Trophoblast cell (in vitro differentiated cells and primary cell): ENCODE data around the gene WDR45B.
"Not testable (repeated sequence)": the region's sequence is repeated elsewhere in the genome, so short reads cannot be mapped to it uniquely, and the experiment has no call there.

Experiments
- DNase-seq, 2 donors: peaks; one replicate each; pipeline ENCODE4 v3.0.0-alpha.2; 2016
- H2AFZ ChIP-seq: 2 replicates; pipeline ENCODE4 v1.6.1; 2013; ENCODE audit warnings: low read length, moderate library complexity, mild to moderate bottlenecking; ENCODE audit not compliant: insufficient read depth, poor library complexity
- H2AK5ac ChIP-seq: 2 replicates; pipeline ENCODE4 v1.6.1; 2013; ENCODE audit warnings: mild to moderate bottlenecking, low read length
- H2BK120ac ChIP-seq: 2 replicates; pipeline ENCODE4 v1.6.1; 2013; ENCODE audit warnings: low read length, mild to moderate bottlenecking, moderate library complexity; ENCODE audit not compliant: insufficient read depth, poor library complexity
- H2BK12ac ChIP-seq: 2 replicates; pipeline ENCODE4 v1.6.1; 2013; ENCODE audit warnings: mild to moderate bottlenecking, low read length, moderate library complexity
- H2BK5ac ChIP-seq: 2 replicates; pipeline ENCODE4 v1.6.1; 2013; ENCODE audit warnings: low read length, low read depth, moderate library complexity, mild to moderate bottlenecking; ENCODE audit not compliant: poor library complexity
- H3K14ac ChIP-seq: 2 replicates; pipeline ENCODE4 v1.6.1; 2013; ENCODE audit warnings: mild to moderate bottlenecking, low read length
- H3K18ac ChIP-seq: 2 replicates; pipeline ENCODE4 v1.6.1; 2013; ENCODE audit warnings: mild to moderate bottlenecking, low read length
- H3K23ac ChIP-seq: 2 replicates; pipeline ENCODE4 v1.6.1; 2013; ENCODE audit warnings: low read length
- H3K27ac ChIP-seq: 2 replicates; pipeline ENCODE4 v1.5.1; 2013; ENCODE audit warnings: low read depth, mild to moderate bottlenecking, inconsistent platforms, low read length, moderate library complexity
- H3K27me3 ChIP-seq: 2 replicates; pipeline ENCODE4 v1.6.1; 2013; ENCODE audit warnings: inconsistent platforms, mild to moderate bottlenecking, low read length, moderate library complexity; ENCODE audit not compliant: insufficient read depth
- H3K36me3 ChIP-seq, 2 experiments: 1 replicate in 1 of 2; 2 replicates in 1 of 2; pipeline ENCODE4 v1.6.1; 2013; ENCODE audit warnings: low read length in 2 of 2, mild to moderate bottlenecking in 2 of 2, moderate library complexity in 1 of 2; ENCODE audit not compliant: insufficient read depth in 2 of 2, control insufficient read depth in 1 of 2
- H3K4ac ChIP-seq: 2 replicates; pipeline ENCODE4 v1.6.1; 2013; ENCODE audit warnings: low read depth, mild to moderate bottlenecking, low read length, moderate library complexity
- H3K4me1 ChIP-seq, 2 experiments: 1 replicate in 1 of 2; 2 replicates in 1 of 2; pipeline ENCODE4 v1.6.1; 2013; ENCODE audit warnings: low read length in 2 of 2, mild to moderate bottlenecking in 2 of 2, moderate library complexity in 1 of 2; ENCODE audit not compliant: insufficient read depth in 2 of 2, control insufficient read depth in 1 of 2
- H3K4me2 ChIP-seq: 2 replicates; pipeline ENCODE4 v1.6.1; 2013; ENCODE audit warnings: inconsistent platforms, mild to moderate bottlenecking, low read length, moderate library complexity
- H3K4me3 ChIP-seq: 2 replicates; pipeline ENCODE4 v1.5.1; 2013; ENCODE audit warnings: mild to moderate bottlenecking, low read depth, low read length, inconsistent platforms
- H3K79me1 ChIP-seq: one replicate; pipeline ENCODE4 v1.6.1; 2013; ENCODE audit warnings: low read length
- H3K79me2 ChIP-seq: 2 replicates; pipeline ENCODE4 v1.6.1; 2013; ENCODE audit warnings: low read length, mild to moderate bottlenecking; ENCODE audit not compliant: control insufficient read depth, insufficient read depth, poor library complexity
- H3K9ac ChIP-seq: 2 replicates; pipeline ENCODE4 v1.6.1; 2013; ENCODE audit warnings: mild to moderate bottlenecking, low read length
- H3K9me3 ChIP-seq: 2 replicates; pipeline ENCODE4 v1.6.1; 2013; ENCODE audit warnings: low read depth, mild to moderate bottlenecking, control low read depth, inconsistent platforms, low read length; ENCODE audit not compliant: insufficient read depth
- H4K12ac ChIP-seq: 2 replicates; pipeline ENCODE4 v1.6.1; 2013; ENCODE audit warnings: low read depth, mild to moderate bottlenecking, low read length, moderate library complexity
- H4K8ac ChIP-seq: 2 replicates; pipeline ENCODE4 v1.6.1; 2013; ENCODE audit warnings: low read depth, mild to moderate bottlenecking, low read length, moderate library complexity
- H4K91ac ChIP-seq: one replicate; pipeline ENCODE4 v1.6.1; 2013; ENCODE audit warnings: low read depth, mild to moderate bottlenecking, low read length, moderate library complexity
- WGBS: extraction: QIAGEN DNeasy Blood & Tissue Kit; methylation state at CpG from one replicate; pipeline ENCODE4 v1.1.7; 2013; ENCODE audit warnings: missing lambda C conversion rate; ENCODE audit not compliant: insufficient read length, insufficient coverage; ENCODE audit errors: extremely low coverage; 5-methylcytosine and 5-hydroxymethylcytosine counted together

WDR45B gene

DNA sequence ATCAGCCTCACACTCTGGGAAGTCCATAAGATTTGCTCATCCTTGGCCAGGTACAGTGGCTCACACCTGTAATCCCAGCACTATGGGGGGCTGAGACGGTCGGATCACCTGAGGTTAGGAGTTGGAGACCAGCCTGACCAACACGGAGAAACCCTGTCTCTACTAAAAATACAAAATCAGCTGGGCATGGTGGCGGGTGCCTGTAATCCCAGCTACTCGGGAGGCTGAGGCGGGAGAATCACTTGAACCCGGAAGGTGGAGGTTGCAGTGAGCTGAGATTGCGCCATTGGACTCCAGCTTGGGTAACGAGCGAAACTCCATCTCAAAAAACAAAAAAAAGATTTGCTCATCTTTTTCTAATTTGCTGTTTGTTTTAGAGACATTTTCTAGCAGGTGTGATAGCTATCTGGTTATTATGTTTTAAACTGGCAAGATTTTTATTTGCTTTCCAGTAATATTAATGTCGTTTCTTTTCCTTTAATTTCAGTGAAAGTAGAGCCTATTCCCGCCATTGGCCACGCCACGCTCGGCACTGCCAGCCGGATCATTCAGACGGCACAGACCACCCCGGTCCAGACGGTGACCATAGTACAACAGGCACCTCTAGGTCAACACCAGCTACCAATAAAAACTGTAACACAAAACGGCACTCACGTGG, 61.5 kb downstream of the WDR45B start:
- no peak overlapping the region for H2BK5ac ChIP-seq

DNA sequence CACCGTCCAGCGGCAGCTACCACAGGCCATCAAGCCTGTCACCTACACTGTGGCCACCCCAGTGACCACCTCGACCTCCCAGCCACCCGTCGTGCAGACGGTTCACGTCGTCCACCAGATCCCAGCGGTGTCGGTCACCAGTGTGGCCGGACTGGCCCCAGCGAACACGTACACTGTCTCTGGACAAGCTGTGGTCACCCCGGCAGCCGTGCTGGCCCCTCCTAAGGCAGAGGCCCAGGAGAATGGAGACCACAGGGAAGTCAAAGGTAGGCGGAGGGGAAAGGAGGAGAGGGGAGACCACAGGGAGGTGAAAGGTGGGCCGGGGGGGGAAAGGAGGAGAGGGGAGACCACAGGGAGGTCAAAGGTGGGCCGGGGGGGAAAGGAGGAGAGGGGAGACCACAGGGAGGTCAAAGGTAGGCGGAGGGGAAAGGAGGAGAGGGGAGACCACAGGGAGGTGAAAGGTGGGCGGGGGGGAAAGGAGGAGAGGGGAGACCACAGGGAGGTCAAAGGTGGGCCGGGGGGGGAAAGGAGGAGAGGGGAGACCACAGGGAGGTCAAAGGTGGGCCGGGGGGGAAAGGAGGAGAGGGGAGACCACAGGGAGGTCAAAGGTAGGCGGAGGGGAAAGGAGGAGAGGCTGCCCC, 62.2 kb downstream of the WDR45B start:
- peaks cover 45 to 48% of the 10 kb centered on the region in 2 experiments for H3K36me3 ChIP-seq
- H4K91ac ChIP-seq, H3K79me1 ChIP-seq, H4K12ac ChIP-seq, H3K79me2 ChIP-seq, H3K4me2 ChIP-seq, H3K9ac ChIP-seq, H3K4ac ChIP-seq, H3K4me1 ChIP-seq, H2BK12ac ChIP-seq, H3K23ac ChIP-seq, H3K9me3 ChIP-seq, H2AFZ ChIP-seq, H3K27me3 ChIP-seq, H4K8ac ChIP-seq, H3K4me3 ChIP-seq, H2AK5ac ChIP-seq, DNase-seq, H3K14ac ChIP-seq, H2BK5ac ChIP-seq, H2BK120ac ChIP-seq, H3K27ac ChIP-seq: not testable (repeated sequence)
- peak overlapping the region; percentile 49 for H3K18ac ChIP-seq
- 100% methylated on average over 1 of the region's 23 CpGs for WGBS

More for the DNA sequence above, 61.5 kb downstream of the WDR45B start:
- Histone ChIP-seq H2AK5ac (no peak overlapping the region), H3K4me3 (no peak overlapping the region), H3K23ac (no peak overlapping the region), H3K36me3 (peaks cover 48 to 49% of the 10 kb centered on the region in 2 experiments), H3K27ac (no peak overlapping the region), H4K12ac (no peak overlapping the region), H2BK12ac (no peak overlapping the region), H3K9me3 (peaks cover 6% of the 10 kb centered on the region), H4K91ac (no peak overlapping the region), H3K79me1 (no peaks in the 10 kb centered on the region), H3K14ac (no peak overlapping the region), H3K18ac (no peak overlapping the region), H2BK120ac (no peak overlapping the region), H3K9ac (no peak overlapping the region), H4K8ac (no peak overlapping the region), H3K4ac (no peak overlapping the region), H3K27me3 (no peaks in the 10 kb centered on the region), H3K79me2 (no peaks in the 10 kb centered on the region), H3K4me1 (peaks cover 2 to 11% of the 10 kb centered on the region in 2 experiments), H3K4me2 (no peak overlapping the region), H2AFZ (no peak overlapping the region)
- WGBS: no CpG with 5 or more reads among the region's 21 CpGs
- DNase-seq: no peak

DNA sequence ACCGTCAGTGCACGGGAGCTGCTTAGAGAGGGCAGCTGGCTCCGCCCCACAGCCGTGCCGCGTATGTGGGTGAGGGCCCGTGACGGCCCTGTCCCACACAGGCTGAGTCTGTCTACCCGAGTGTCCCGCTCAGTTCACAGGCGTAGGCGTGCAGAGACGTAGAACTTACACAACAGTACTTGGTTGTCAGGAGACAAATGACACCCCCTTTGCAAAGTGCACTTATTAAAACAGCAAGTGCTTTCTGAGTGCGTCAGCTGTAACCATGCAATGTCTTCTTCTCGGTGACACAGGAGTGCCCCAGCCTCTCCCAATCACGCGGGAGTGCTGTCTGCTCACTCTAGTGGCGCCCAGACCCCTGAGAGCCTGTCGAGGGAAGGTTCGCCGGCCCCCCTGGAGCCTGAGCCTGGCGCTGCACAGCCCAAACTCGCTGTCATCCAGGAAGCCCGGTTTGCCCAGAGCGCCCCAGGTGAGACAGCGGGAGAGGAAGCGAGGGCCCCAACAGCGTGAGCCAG, 64.5 kb downstream of the WDR45B start:
- Histone ChIP-seq H3K9me3 (peaks cover 6% of the 10 kb centered on the region), H3K79me1 (no peaks in the 10 kb centered on the region), H3K14ac (no peak overlapping the region), H3K4me1 (peaks cover 0 to 3% of the 10 kb centered on the region in 2 experiments), H2AFZ (no peak overlapping the region), H2BK5ac (no peak overlapping the region), H4K8ac (no peak overlapping the region), H3K4me3 (peak overlapping the region; percentile 30), H2BK120ac (no peak overlapping the region), H3K9ac (peak overlapping the region; percentile 7), H3K27ac (no peak overlapping the region), H3K18ac (no peak overlapping the region), H3K27me3 (no peaks in the 10 kb centered on the region), H3K4me2 (no peak overlapping the region), H3K4ac (no peak overlapping the region), H3K79me2 (no peaks in the 10 kb centered on the region), H2AK5ac (no peak overlapping the region), H3K36me3 (peaks cover 46% of the 10 kb centered on the region in 2 experiments), H3K23ac (no peak overlapping the region), H4K12ac (no peak overlapping the region), H4K91ac (no peak overlapping the region), H2BK12ac (no peak overlapping the region)
- DNase-seq: no peak
- no CpG with 5 or more reads among the region's 28 CpGs for WGBS

DNA sequence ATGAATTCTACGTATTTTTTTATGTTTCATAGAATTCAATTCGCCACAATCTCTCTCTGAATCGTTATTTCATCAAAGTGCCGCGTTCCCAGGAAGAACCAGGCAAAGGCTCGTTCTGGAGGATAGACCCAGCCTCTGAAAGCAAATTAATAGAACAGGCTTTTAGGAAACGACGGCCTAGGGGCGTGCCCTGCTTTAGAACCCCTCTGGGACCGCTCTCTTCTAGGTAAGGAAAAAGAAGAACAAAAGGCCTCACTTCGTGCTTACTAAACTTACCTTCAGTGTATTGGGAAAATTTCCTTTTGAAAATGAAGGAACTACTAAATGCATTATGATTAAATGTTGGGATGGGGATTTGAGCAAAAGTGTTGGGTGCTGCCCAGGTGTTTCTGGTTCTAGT, 65.5 kb downstream of the WDR45B start:
- no peak overlapping the region for H3K14ac ChIP-seq
- no peak overlapping the region for H3K4me2 ChIP-seq
- no peak overlapping the region for H2BK5ac ChIP-seq
- H3K9me3 ChIP-seq: peaks cover 6% of the 10 kb centered on the region
- no peak overlapping the region for H4K12ac ChIP-seq
- H2BK120ac ChIP-seq: no peak overlapping the region
- H4K91ac ChIP-seq: no peak overlapping the region
- H2BK12ac ChIP-seq: no peak overlapping the region
- H3K79me2 ChIP-seq: no peaks in the 10 kb centered on the region
- H3K79me1 ChIP-seq: no peaks in the 10 kb centered on the region
- no CpG with 5 or more reads among the region's 11 CpGs for WGBS
- no peak overlapping the region for H3K9ac ChIP-seq
- H3K4ac ChIP-seq: no peak overlapping the region
- no peaks in the 10 kb centered on the region for H3K27me3 ChIP-seq
- H3K27ac ChIP-seq: no peak overlapping the region
- no peaks in the 10 kb centered on the region for H3K4me1 ChIP-seq
- no peak overlapping the region for H3K23ac ChIP-seq
- H3K36me3 ChIP-seq: peaks cover 44 to 45% of the 10 kb centered on the region in 2 experiments
- no peak overlapping the region for H2AK5ac ChIP-seq
- no peak overlapping the region for H3K18ac ChIP-seq
- H2AFZ ChIP-seq: no peak overlapping the region
- H4K8ac ChIP-seq: no peak overlapping the region
- DNase-seq: no peak
- H3K4me3 ChIP-seq: no peak overlapping the region
